ENCODE results near the gene RMI2. TPM values are rescaled to one million over a fixed set of nuclear protein-coding genes. Genes with fewer than 3 reads are reported as not detected.

The RMI2 gene
- total and polyA plus RNA-seq, 9 of the 15 experiments (the other 6 are each of a cell fraction or from before 2014, with no cell fraction given): 8.0 to 43.4 (median 32.5) TPM

DNA sequence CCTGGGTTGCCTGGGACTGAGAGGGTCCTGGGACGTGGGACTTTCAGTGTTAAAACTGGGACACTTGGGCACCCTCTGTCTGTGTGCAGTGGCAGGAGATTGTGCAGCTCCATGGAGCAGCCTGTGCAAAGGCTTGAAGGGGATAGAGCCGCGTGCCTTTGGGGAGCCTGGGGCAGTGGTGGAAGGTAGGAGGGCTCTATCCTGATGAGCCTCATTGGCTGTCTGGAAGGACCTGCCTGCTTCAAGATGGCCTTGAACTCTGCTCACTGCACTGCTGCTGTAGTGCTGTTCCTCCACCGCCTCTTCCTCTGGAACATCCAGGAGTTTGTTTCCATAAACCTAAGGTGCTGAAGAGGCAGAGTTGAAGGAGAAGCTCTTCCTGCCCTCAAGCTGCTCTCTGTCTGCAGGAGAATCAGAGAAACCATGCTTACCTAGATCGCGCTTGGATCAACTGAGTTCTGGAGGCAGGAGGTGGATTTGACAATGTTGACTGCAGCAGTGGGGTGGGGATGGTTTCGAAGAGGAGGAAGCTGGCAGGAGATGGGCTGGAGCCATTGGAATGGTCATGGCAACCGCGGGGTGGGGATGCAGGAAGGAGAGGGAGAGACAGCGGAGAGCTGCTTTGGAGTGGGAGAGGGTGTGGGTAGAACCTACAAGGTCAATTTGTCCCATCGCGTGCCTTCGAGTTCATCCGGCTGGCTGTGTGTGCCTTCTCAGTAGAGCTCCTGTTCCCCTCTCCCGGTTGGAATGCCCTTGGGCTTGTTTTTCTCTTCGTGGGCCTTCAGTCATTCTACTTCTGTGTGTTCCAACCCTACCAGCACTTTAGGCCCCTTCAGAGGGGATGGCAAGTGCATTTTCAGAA, 3.7 kb downstream of the RMI2 start:
- ChIA-PET CTCF (ENCODE audit: low intra/inter-chr PET ratio) (no interaction called here), POLR2A (interaction anchor here (0.9 to 1.4 kb wide), 4 partner anchors 9 to 93 kb away, joined by 3 to 4 read pairs (median 4); partner anchors contain the start of gene SOCS1)
- peaks cover 24% of the 10 kb centered on the region for H3K79me2 ChIP-seq (ENCODE audit: control insufficient read depth, insufficient read depth, low read length)
- H2AFZ ChIP-seq (ENCODE audit: low read depth, low read length): no peak overlapping the region
- H3K4me2 ChIP-seq (ENCODE audit: insufficient read depth, low read length): no peak overlapping the region
- H3K27me3 ChIP-seq (ENCODE audit: control insufficient read depth in 2 of 2, insufficient read depth in 2 of 2, low read length in 2 of 2): no peaks in the 10 kb centered on the region
- intact Hi-C loops (cut with micrococcal nuclease) (no loop called here), in situ Hi-C loops (cut with MboI) (loop anchor here (10.0 kb wide), 1 partner anchor 244 kb away; no protein-coding TSS in a partner anchor)
- DNase-seq (ENCODE audit: extremely low read depth in 1 of 4, low spot score in 3 of 4): no peak
- H4K20me1 ChIP-seq (replicated peaks; ENCODE audit: control insufficient read depth, insufficient read depth, low read length): no peaks in the 10 kb centered on the region; the same call in 1 of the 2 replicates
- no peak overlapping the region for H3K4me3 ChIP-seq
- H3K36me3 ChIP-seq (ENCODE audit: control insufficient read depth, insufficient read depth, low read length): peaks cover 9% of the 10 kb centered on the region; the same call in 1 of the 3 replicates
- BruUV-seq (replicated peaks): no TSS peak
- no peak for ATAC-seq
- peaks cover 2 to 22% of the 10 kb centered on the region in 2 experiments; a peak in 4 of 5 replicates for H3K4me1 ChIP-seq (replicated peaks in 1 of 2; ENCODE audit: control insufficient read depth in 2 of 2, insufficient read depth in 2 of 2, low read length in 2 of 2)
- no peak for FAIRE-seq
- no peak overlapping the region for H3K27ac ChIP-seq (ENCODE audit: extremely low read depth, low read depth, low read length)
- no peaks in the 10 kb centered on the region for H3K9me1 ChIP-seq (ENCODE audit: control insufficient read depth, insufficient read depth, low read length)
- 83% methylated on average over 16 of the region's 16 CpGs for WGBS (ENCODE audit: insufficient coverage, low coverage, missing lambda C conversion rate)
- H3K9ac ChIP-seq (ENCODE audit: insufficient read depth in 1 of 2, low read depth in 2 of 2, low read length in 2 of 2): peak overlapping the region in 1 of 2 experiments; percentile 40; a peak in 1 of 4 replicates
- no peaks in the 10 kb centered on the region; the same call in 1 of the 2 replicates for H3K9me3 ChIP-seq (replicated peaks; ENCODE audit: control insufficient read depth, insufficient read depth, low read depth, low read length)
- TF ChIP-seq RFX1 (IDR thresholded peaks at IDR 0.05) (no peak), GATAD2A (IDR thresholded peaks at IDR 0.05) (no peak), PTRF (tag; IDR thresholded peaks at IDR 0.05) (no peak), NONO (IDR thresholded peaks at IDR 0.05; ENCODE audit: low read depth in 2 of 2, low read length in 1 of 2) (no peak), SMARCA5 (IDR thresholded peaks at IDR 0.05) (no peak), ASH1L (IDR thresholded peaks at IDR 0.05; ENCODE audit: borderline replicate concordance, low read depth, partially characterized antibody) (no peak), SIX5 (IDR thresholded peaks at IDR 0.05; ENCODE audit: borderline replicate concordance in 1 of 2, insufficient read depth in 1 of 2, low read depth in 1 of 2, low read length in 2 of 2) (no peak), POU5F1 (IDR thresholded peaks at IDR 0.05; ENCODE audit: borderline replicate concordance, low read depth, low read length, partially characterized antibody) (no peak), SETDB1 (IDR thresholded peaks at IDR 0.05; ENCODE audit: low read length) (no peak), SIRT6 (IDR thresholded peaks at IDR 0.05; ENCODE audit: low read depth, low read length) (no peak), TAF15 (IDR thresholded peaks at IDR 0.05; ENCODE audit: low read depth, low read length) (no peak)
- TF ChIP-seq, protein P1, sequence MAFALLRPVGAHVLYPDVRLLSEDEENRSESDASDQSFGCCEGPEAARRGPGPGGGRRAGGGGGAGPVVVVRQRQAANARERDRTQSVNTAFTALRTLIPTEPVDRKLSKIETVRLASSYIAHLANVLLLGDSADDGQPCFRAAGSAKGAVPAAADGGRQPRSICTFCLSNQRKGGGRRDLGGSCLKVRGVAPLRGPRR (CRISPR knock-in tag; IDR thresholded peaks at IDR 0.05): no peak
- TF ChIP-seq, protein P2, sequence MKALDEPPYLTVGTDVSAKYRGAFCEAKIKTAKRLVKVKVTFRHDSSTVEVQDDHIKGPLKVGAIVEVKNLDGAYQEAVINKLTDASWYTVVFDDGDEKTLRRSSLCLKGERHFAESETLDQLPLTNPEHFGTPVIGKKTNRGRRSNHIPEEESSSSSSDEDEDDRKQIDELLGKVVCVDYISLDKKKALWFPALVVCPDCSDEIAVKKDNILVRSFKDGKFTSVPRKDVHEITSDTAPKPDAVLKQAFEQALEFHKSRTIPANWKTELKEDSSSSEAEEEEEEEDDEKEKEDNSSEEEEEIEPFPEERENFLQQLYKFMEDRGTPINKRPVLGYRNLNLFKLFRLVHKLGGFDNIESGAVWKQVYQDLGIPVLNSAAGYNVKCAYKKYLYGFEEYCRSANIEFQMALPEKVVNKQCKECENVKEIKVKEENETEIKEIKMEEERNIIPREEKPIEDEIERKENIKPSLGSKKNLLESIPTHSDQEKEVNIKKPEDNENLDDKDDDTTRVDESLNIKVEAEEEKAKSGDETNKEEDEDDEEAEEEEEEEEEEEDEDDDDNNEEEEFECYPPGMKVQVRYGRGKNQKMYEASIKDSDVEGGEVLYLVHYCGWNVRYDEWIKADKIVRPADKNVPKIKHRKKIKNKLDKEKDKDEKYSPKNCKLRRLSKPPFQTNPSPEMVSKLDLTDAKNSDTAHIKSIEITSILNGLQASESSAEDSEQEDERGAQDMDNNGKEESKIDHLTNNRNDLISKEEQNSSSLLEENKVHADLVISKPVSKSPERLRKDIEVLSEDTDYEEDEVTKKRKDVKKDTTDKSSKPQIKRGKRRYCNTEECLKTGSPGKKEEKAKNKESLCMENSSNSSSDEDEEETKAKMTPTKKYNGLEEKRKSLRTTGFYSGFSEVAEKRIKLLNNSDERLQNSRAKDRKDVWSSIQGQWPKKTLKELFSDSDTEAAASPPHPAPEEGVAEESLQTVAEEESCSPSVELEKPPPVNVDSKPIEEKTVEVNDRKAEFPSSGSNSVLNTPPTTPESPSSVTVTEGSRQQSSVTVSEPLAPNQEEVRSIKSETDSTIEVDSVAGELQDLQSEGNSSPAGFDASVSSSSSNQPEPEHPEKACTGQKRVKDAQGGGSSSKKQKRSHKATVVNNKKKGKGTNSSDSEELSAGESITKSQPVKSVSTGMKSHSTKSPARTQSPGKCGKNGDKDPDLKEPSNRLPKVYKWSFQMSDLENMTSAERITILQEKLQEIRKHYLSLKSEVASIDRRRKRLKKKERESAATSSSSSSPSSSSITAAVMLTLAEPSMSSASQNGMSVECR (CRISPR knock-in tag; IDR thresholded peaks at IDR 0.05): no peak
- TF ChIP-seq, protein P3, sequence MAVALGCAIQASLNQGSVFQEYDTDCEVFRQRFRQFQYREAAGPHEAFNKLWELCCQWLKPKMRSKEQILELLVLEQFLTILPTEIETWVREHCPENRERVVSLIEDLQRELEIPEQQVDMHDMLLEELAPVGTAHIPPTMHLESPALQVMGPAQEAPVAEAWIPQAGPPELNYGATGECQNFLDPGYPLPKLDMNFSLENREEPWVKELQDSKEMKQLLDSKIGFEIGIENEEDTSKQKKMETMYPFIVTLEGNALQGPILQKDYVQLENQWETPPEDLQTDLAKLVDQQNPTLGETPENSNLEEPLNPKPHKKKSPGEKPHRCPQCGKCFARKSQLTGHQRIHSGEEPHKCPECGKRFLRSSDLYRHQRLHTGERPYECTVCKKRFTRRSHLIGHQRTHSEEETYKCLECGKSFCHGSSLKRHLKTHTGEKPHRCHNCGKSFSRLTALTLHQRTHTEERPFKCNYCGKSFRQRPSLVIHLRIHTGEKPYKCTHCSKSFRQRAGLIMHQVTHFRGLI (CRISPR knock-in tag; IDR thresholded peaks at IDR 0.05): no peak
